K562 (cell line): ENCODE measurements around the gene LETM1. TPM values are rescaled to one million over a fixed set of nuclear protein-coding genes. Genes with fewer than 3 reads are reported as not detected.

Source experiments
- ATAC-seq: fragments of 200-7000 bp; cut with Tn5 transposase; 3 replicates; pipeline ENCODE4 v1.9.1; 2020; ENCODE audit warnings: moderate library complexity
- BruUV-seq: library from RNA; stranded (reverse); fragments of 400-500 nt; replicated peaks from 2 replicates; lab custom pipeline; 2021; lab: Mats Ljungman, UMichigan
- CTCF ChIA-PET: fragments of 300-600 bp; formaldehyde crosslinking; extraction: SDS; loops from one replicate; lab custom pipeline; 2021; ENCODE audit warnings: low intra/inter-chr PET ratio; lab: Yijun Ruan, JAX
- POLR2A ChIA-PET: fragments of 300-600, 350-650 bp; sonication (Branson Sonifier 250); formaldehyde crosslinking; extraction: SDS; loops from one replicate; lab custom pipeline; 2021; ENCODE audit warnings: antibody characterized with exemption, inconsistent platforms; lab: Yijun Ruan, JAX
- DNase-seq, 4 experiments: peaks; one replicate each; pipeline versions ENCODE4 v3.0.0 to v3.0.0-alpha.2; 2011 to 2018; ENCODE audit warnings: low spot score in 3 of 4, mixed read lengths in 3 of 4; ENCODE audit errors: extremely low read depth in 1 of 4
- FAIRE-seq: peaks from 2 replicates; lab custom pipeline; 2011; peaks lifted over from hg19 to GRCh38; lab: Jason Lieb, UNC
- H2AFZ ChIP-seq: 2 replicates; pipeline ENCODE4 v1.6.0; 2011; ENCODE audit warnings: low read depth, low read length, control low read depth, inconsistent platforms
- H3K27ac ChIP-seq: fragments of 200-600 bp; 3 replicates; pipeline ENCODE4 v1.8.0; 2011; ENCODE audit warnings: low read depth, mild to moderate bottlenecking, control low read depth, inconsistent platforms, low read length, moderate library complexity, mixed read lengths; ENCODE audit errors: extremely low read depth
- H3K27me3 ChIP-seq, 2 experiments: fragments of 300-600 bp in 1 of 2; 2 replicates in 1 of 2; 3 replicates in 1 of 2; pipeline versions ENCODE4 v1.6.0 to v1.8.0; 2011; ENCODE audit warnings: inconsistent platforms in 2 of 2, low read length in 2 of 2, mild to moderate bottlenecking in 1 of 2, mixed read lengths in 1 of 2, moderate library complexity in 1 of 2; ENCODE audit not compliant: control insufficient read depth in 2 of 2, insufficient read depth in 2 of 2
- H3K36me3 ChIP-seq: fragments of 300-600 bp; 3 replicates; pipeline ENCODE4 v1.8.0; 2011; ENCODE audit warnings: mild to moderate bottlenecking, low read length, inconsistent platforms; ENCODE audit not compliant: control insufficient read depth, insufficient read depth
- H3K4me1 ChIP-seq, 2 experiments: fragments of 200-600 bp in 1 of 2; replicated peaks in 1 of 2; 2 replicates in 1 of 2; 3 replicates in 1 of 2; pipeline versions ENCODE4 v1.5.1 to v1.8.0; 2011; ENCODE audit warnings: inconsistent platforms in 2 of 2, low read length in 2 of 2, mild to moderate bottlenecking in 1 of 2, mixed read lengths in 1 of 2, moderate library complexity in 1 of 2; ENCODE audit not compliant: control insufficient read depth in 2 of 2, insufficient read depth in 2 of 2
- H3K4me2 ChIP-seq: 2 replicates; pipeline ENCODE4 v1.6.1; 2011; ENCODE audit warnings: low read length, control low read depth, inconsistent platforms, mixed read lengths; ENCODE audit not compliant: insufficient read depth
- H3K4me3 ChIP-seq: fragments of 200-600 bp; sonication (generic), shearing (Covaris generic); 2 replicates; pipeline ENCODE4 v1.5.1; 2016; ENCODE audit warnings: control low read depth, inconsistent platforms
- H3K79me2 ChIP-seq: fragments of 200-600 bp; 3 replicates; pipeline ENCODE4 v1.8.0; 2011; ENCODE audit warnings: low read length, inconsistent platforms; ENCODE audit not compliant: control insufficient read depth, insufficient read depth
- H3K9ac ChIP-seq, 2 experiments: 2 replicates each; pipeline versions ENCODE4 v1.6.0 to v1.6.1; 2011; ENCODE audit warnings: low read depth in 2 of 2, low read length in 2 of 2, control low read depth in 1 of 2, inconsistent platforms in 1 of 2, mild to moderate bottlenecking in 1 of 2, mixed read lengths in 1 of 2; ENCODE audit not compliant: insufficient read depth in 1 of 2
- H3K9me1 ChIP-seq: one replicate; pipeline ENCODE4 v1.6.0; 2011; ENCODE audit warnings: inconsistent platforms, mild to moderate bottlenecking, low read length, moderate library complexity; ENCODE audit not compliant: control insufficient read depth, insufficient read depth
- H3K9me3 ChIP-seq: replicated peaks from 2 replicates; pipeline ENCODE4 v1.5.1; 2011; ENCODE audit warnings: low read depth, low read length, inconsistent platforms; ENCODE audit not compliant: control insufficient read depth, insufficient read depth
- H4K20me1 ChIP-seq: replicated peaks from 2 replicates; pipeline ENCODE4 v1.6.1; 2011; ENCODE audit warnings: low read length, inconsistent platforms, mixed read lengths; ENCODE audit not compliant: control insufficient read depth, insufficient read depth
- BCL6 ChIP-seq: fragments of 250-450 bp; sonication (Bioruptor Pico); IDR thresholded peaks from 2 replicates; pipeline ENCODE4 v1.4.0; 2020
- MXI1 ChIP-seq: IDR thresholded peaks from 2 replicates; pipeline ENCODE4 v1.6.1; 2011; ENCODE audit warnings: low read depth, mild to moderate bottlenecking, improper control_type of control experiment, low read length
- SIN3B ChIP-seq: fragments of 450-650 bp; IDR thresholded peaks from 2 replicates; pipeline ENCODE4 v1.6.1; 2017; ENCODE audit warnings: low read depth, mild to moderate bottlenecking, moderate library complexity
- THRAP3 ChIP-seq: fragments of 450-650 bp; IDR thresholded peaks from 2 replicates; pipeline ENCODE4 v1.6.1; 2016; ENCODE audit warnings: mild to moderate bottlenecking, inconsistent platforms, borderline replicate concordance
- XRCC3 ChIP-seq: fragments of 450-650 bp; IDR thresholded peaks from 2 replicates; pipeline ENCODE4 v1.6.1; 2017; ENCODE audit warnings: mild to moderate bottlenecking, moderate library complexity
- ZBTB1 ChIP-seq: sonication (generic); formaldehyde crosslinking; IDR thresholded peaks from 2 replicates; pipeline ENCODE4 v1.8.1; 2023; ENCODE audit warnings: missing genetic modification reagents, low read depth, mild to moderate bottlenecking, borderline replicate concordance
- ZFX ChIP-seq: sonication (generic); formaldehyde crosslinking; IDR thresholded peaks from 2 replicates; pipeline ENCODE4 v1.8.0; 2022; ENCODE audit warnings: mild to moderate bottlenecking, missing genetic modification reagents, moderate library complexity
- ZNF212 ChIP-seq: fragments of 450-650 bp; formaldehyde crosslinking; IDR thresholded peaks from 2 replicates; pipeline ENCODE4 v1.4.0; 2020; ENCODE audit warnings: mild to moderate bottlenecking
- WGBS: fragments of 100-300 bp; shearing (Covaris generic); methylation state at CpG from one replicate; pipeline ENCODE4 v1.1.6; 2016; ENCODE audit warnings: low coverage, mixed read lengths; ENCODE audit not compliant: insufficient coverage; ENCODE audit errors: missing lambda C conversion rate; 5-methylcytosine and 5-hydroxymethylcytosine counted together
- in situ Hi-C: fragments of 300-500 bp; cut with MboI; formaldehyde crosslinking; loops from 4 replicates; pipeline ENCODE4 v1.15.0; 2018; ENCODE audit warnings: inconsistent platforms, mixed read lengths
- intact Hi-C: fragments of 100-400 bp; cut with micrococcal nuclease; formaldehyde crosslinking; loops from 2 replicates; pipeline ENCODE4 v1.14.2; 2022
- polyA plus RNA-seq, 8 experiments: library from polyadenylated mRNA; depleted of rRNA in 4 of 8; stranded (reverse) in 5 of 8; unstranded in 3 of 8; fragments of >200 nt; fragmentation: Nextera tagmentation in 2 of 8; fragmentation: Illumina TruSeq in 1 of 8; extraction: Ambion mirVana in 2 of 8; extraction: Trizol in 1 of 8; gene quantifications; 2 replicates each; pipeline versions ENCODE4 v1.2.1 to v1.2.3, GENCODE V29; 2011 to 2014; ENCODE audit warnings: inconsistent platforms in 1 of 8, missing spikeins in 1 of 8
- total RNA-seq, 7 experiments: library from RNA; depleted of rRNA in 6 of 7; stranded (reverse); fragments of >200 nt in 6 of 7; fragmentation: Illumina TruSeq in 2 of 7; extraction: Trizol in 2 of 7; gene quantifications; 2 replicates each; pipeline versions ENCODE4 v1.2.1 to v1.2.3, GENCODE V29; 2011 to 2021; ENCODE audit warnings: low replicate concordance in 1 of 7
- TF ChIP-seq, protein P1 (sequence below): fragments of 250-450 bp; sonication (Bioruptor Pico); IDR thresholded peaks from 2 replicates; pipeline ENCODE4 v1.8.0; 2022; ENCODE audit warnings: moderate library complexity, mild to moderate bottlenecking, inconsistent platforms
- TF ChIP-seq, protein P2 (sequence below): fragments of 250-450 bp; sonication (Bioruptor Pico); IDR thresholded peaks from 2 replicates; pipeline ENCODE4 v1.9.0; 2021; ENCODE audit warnings: mild to moderate bottlenecking, inconsistent platforms
- TF ChIP-seq, protein P3 (sequence below), 2 experiments: fragments of 450-650 bp in 1 of 2; sonication (generic) in 1 of 2; formaldehyde crosslinking in 1 of 2; IDR thresholded peaks in 1 of 2; conservative IDR thresholded peaks in 1 of 2; 2 replicates each; pipeline versions ENCODE4 v1.6.1 to v1.8.1; 2016 to 2023; ENCODE audit warnings: mild to moderate bottlenecking in 2 of 2, moderate library complexity in 2 of 2, inconsistent platforms in 1 of 2, missing genetic modification reagents in 1 of 2

The LETM1 gene
- total and polyA plus RNA-seq, 9 of the 15 experiments (the other 6 are each of a cell fraction or from before 2014, with no cell fraction given): 3.9 to 109 (median 35.0) TPM

DNA sequence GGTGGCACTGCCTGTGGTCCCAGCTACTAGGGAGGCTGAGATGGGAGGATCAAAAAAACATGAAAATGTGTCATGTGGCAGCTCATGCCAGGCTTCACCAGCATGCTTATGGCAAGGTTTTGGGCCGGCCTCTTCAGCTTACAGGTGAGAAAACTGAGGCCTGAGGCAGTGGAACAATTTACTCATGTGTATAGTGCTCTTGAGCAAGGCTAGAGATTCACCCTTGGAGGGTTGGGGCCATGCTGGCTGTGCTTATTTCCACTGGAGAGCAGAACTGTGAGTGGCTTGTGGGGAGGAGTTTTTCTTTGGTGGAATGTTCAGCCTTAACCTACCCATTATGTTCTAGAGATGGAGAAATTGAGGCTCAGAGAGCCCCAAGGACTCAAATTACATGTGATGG, 47.1 kb upstream of the LETM1 start:
- no peak overlapping the region for H3K4me3 ChIP-seq
- no peak for FAIRE-seq
- BruUV-seq: no TSS peak
- H3K4me1 ChIP-seq: peaks cover 2 to 13% of the 10 kb centered on the region in 2 experiments; a peak in 3 of 5 replicates
- H3K27me3 ChIP-seq: no peaks in the 10 kb centered on the region
- in situ Hi-C loops: loop anchor here (5.0 kb wide), 1 partner anchor 86 kb away; no protein-coding TSS in a partner anchor
- ChIA-PET POLR2A (interaction anchor here (0.7 to 1.4 kb wide), 2 partner anchors 9 to 17 kb away, joined by 3 read pairs; no protein-coding TSS in a partner anchor), CTCF (no interaction called here)
- H3K9me3 ChIP-seq: no peaks in the 10 kb centered on the region
- ATAC-seq: no peak
- no peak overlapping the region for H3K4me2 ChIP-seq
- no peak for TF ChIP-seq ZNF212
- TF ChIP-seq BCL6 (CRISPR knock-in tag): no peak
- no peak for TF ChIP-seq THRAP3
- TF ChIP-seq, protein P1, sequence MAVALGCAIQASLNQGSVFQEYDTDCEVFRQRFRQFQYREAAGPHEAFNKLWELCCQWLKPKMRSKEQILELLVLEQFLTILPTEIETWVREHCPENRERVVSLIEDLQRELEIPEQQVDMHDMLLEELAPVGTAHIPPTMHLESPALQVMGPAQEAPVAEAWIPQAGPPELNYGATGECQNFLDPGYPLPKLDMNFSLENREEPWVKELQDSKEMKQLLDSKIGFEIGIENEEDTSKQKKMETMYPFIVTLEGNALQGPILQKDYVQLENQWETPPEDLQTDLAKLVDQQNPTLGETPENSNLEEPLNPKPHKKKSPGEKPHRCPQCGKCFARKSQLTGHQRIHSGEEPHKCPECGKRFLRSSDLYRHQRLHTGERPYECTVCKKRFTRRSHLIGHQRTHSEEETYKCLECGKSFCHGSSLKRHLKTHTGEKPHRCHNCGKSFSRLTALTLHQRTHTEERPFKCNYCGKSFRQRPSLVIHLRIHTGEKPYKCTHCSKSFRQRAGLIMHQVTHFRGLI (CRISPR knock-in tag): no peak
- no peak for TF ChIP-seq MXI1
- TF ChIP-seq, protein P2, sequence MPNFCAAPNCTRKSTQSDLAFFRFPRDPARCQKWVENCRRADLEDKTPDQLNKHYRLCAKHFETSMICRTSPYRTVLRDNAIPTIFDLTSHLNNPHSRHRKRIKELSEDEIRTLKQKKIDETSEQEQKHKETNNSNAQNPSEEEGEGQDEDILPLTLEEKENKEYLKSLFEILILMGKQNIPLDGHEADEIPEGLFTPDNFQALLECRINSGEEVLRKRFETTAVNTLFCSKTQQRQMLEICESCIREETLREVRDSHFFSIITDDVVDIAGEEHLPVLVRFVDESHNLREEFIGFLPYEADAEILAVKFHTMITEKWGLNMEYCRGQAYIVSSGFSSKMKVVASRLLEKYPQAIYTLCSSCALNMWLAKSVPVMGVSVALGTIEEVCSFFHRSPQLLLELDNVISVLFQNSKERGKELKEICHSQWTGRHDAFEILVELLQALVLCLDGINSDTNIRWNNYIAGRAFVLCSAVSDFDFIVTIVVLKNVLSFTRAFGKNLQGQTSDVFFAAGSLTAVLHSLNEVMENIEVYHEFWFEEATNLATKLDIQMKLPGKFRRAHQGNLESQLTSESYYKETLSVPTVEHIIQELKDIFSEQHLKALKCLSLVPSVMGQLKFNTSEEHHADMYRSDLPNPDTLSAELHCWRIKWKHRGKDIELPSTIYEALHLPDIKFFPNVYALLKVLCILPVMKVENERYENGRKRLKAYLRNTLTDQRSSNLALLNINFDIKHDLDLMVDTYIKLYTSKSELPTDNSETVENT (CRISPR knock-in tag): no peak
- no peak for TF ChIP-seq SIN3B
- no peak for TF ChIP-seq ZBTB1 (CRISPR knock-in tag)
- no peak for TF ChIP-seq XRCC3
- TF ChIP-seq, protein P3, sequence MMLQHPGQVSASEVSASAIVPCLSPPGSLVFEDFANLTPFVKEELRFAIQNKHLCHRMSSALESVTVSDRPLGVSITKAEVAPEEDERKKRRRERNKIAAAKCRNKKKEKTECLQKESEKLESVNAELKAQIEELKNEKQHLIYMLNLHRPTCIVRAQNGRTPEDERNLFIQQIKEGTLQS (IDR thresholded peaks at IDR 0.05): no peak
- TF ChIP-seq, protein P3 (CRISPR knock-in tag; conservative IDR thresholded peaks at IDR 0.05): no peak
- TF ChIP-seq ZFX (CRISPR knock-in tag): no peak
- TF ChIP-seq, all 486 proteins: peak for 0
- Histone ChIP-seq H3K79me2 (peaks cover 91% of the 10 kb centered on the region), H4K20me1 (peaks cover 34% of the 10 kb centered on the region), H3K27ac (no peak overlapping the region), H3K36me3 (peaks cover 82% of the 10 kb centered on the region), H3K9ac (no peak overlapping the region), H2AFZ (no peak overlapping the region), H3K9me1 (peaks cover 4% of the 10 kb centered on the region)
- intact Hi-C loops: no loop called here
- 88% methylated on average over 1 of the region's 1 CpG for WGBS
- DNase-seq: no peak
